HEK293T (cell line): ENCODE data around the gene NUCB2.

ENCODE experiments used
- BHLHE40 ChIP-seq: fragments of 450-650 bp; IDR thresholded peaks from 2 replicates; pipeline ENCODE4 v1.6.1; 2016; ENCODE audit warnings: mild to moderate bottlenecking, moderate library complexity, borderline replicate concordance
- TF ChIP-seq, protein P1 (sequence below): fragments of 450-650 bp; IDR thresholded peaks from 2 replicates; pipeline ENCODE4 v1.6.1; 2016

DNA sequence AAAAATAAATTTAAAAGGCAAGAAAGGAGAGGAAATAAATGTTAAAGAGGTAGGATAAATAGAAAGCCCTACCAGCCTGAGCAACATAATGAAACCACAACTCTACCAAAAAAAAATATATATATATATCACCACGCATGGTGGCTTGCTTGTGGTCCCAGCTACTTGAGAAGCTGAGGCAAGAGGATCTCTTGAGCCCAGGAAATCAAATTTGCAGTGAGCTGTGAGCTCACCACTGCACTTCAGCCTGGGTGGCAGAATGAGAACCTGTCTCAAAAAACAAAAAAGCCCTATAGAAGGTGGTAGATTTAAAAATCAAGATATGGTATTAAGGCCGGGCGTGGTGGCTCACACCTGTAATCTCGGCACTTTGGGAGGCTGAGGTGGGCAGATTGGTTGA, 10.5 kb downstream of the NUCB2 start:
- TF ChIP-seq, protein P1, sequence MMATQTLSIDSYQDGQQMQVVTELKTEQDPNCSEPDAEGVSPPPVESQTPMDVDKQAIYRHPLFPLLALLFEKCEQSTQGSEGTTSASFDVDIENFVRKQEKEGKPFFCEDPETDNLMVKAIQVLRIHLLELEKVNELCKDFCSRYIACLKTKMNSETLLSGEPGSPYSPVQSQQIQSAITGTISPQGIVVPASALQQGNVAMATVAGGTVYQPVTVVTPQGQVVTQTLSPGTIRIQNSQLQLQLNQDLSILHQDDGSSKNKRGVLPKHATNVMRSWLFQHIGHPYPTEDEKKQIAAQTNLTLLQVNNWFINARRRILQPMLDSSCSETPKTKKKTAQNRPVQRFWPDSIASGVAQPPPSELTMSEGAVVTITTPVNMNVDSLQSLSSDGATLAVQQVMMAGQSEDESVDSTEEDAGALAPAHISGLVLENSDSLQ: no peak
- no peak for TF ChIP-seq BHLHE40
